ENCODE data around the gene EMC10. TPM values are rescaled to one million over a fixed set of nuclear protein-coding genes. Genes with fewer than 3 reads are reported as not detected.
"Not testable (repeated sequence)": the region's sequence is repeated elsewhere in the genome, so short reads cannot be mapped to it uniquely, and the experiment has no call there.

EMC10 gene
- polyA plus RNA-seq, 1 experiment, result 89.1 TPM

DNA sequence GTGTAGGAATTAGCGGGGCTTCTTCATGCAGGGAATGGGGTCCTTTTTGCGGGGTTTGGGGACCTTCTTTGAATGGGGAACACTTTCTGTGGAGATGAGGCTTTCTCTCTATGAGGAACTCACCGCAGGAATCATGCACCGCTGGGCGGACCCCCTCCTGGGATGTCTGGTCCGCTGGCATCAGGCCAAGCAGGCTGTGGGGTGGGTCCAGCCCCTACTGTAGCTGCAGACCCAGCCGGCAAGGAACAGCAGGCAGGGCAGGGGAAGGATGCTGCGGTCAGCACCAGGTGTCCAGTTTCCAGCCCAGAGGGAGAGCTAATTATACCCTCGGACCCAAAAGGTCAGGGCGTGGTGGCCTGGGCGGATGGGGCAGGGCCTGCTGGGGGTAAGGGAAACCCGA is 41.8 kb upstream of the EMC10 start:
- ChIA-PET CTCF (interaction anchor here (1.1 kb wide), 1 partner anchor 11 kb away, joined by 3 read pairs; no protein-coding TSS in a partner anchor), POLR2A (no interaction called here)
- DNase-seq (ENCODE audit: low read depth), result no peak

GRCh38 chr19:50435221-50435620 is 41.1 kb upstream of the EMC10 start:
- Histone ChIP-seq H3K4me3 (ENCODE audit: low read depth, low read length) (no peak overlapping the region), H3K27me3 (ENCODE audit: control insufficient read depth, insufficient read depth, low read length) (peaks cover 9% of the 10 kb centered on the region), H3K36me3 (ENCODE audit: control insufficient read depth, insufficient read depth, low read length) (no peaks in the 10 kb centered on the region)
- CTCF ChIA-PET, result no interaction called here
- TF ChIP-seq, protein P1, sequence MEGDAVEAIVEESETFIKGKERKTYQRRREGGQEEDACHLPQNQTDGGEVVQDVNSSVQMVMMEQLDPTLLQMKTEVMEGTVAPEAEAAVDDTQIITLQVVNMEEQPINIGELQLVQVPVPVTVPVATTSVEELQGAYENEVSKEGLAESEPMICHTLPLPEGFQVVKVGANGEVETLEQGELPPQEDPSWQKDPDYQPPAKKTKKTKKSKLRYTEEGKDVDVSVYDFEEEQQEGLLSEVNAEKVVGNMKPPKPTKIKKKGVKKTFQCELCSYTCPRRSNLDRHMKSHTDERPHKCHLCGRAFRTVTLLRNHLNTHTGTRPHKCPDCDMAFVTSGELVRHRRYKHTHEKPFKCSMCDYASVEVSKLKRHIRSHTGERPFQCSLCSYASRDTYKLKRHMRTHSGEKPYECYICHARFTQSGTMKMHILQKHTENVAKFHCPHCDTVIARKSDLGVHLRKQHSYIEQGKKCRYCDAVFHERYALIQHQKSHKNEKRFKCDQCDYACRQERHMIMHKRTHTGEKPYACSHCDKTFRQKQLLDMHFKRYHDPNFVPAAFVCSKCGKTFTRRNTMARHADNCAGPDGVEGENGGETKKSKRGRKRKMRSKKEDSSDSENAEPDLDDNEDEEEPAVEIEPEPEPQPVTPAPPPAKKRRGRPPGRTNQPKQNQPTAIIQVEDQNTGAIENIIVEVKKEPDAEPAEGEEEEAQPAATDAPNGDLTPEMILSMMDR (IDR thresholded peaks at IDR 0.05; ENCODE audit: insufficient read depth, low read depth, low read length), result no peak
- POLR2A ChIA-PET, result no interaction called here
- DNase-seq (ENCODE audit: low read depth), result no peak

More for the DNA sequence above, 41.8 kb upstream of the EMC10 start:
- TF ChIP-seq, protein P1 (IDR thresholded peaks at IDR 0.05; ENCODE audit: insufficient read depth, low read depth, low read length), result no peak
- Histone ChIP-seq H3K36me3 (ENCODE audit: control insufficient read depth, insufficient read depth, low read length) (no peaks in the 10 kb centered on the region), H3K4me3 (ENCODE audit: low read depth, low read length) (no peak overlapping the region), H3K27me3 (ENCODE audit: control insufficient read depth, insufficient read depth, low read length) (peaks cover 9% of the 10 kb centered on the region)

- no peak overlapping the region for H3K4me3 ChIP-seq (ENCODE audit: low read depth, low read length)
- TF ChIP-seq, protein P1 (IDR thresholded peaks at IDR 0.05; ENCODE audit: insufficient read depth, low read depth, low read length), result no peak
- no peak for DNase-seq (ENCODE audit: low read depth)
- H3K27me3 ChIP-seq (ENCODE audit: control insufficient read depth, insufficient read depth, low read length), result peaks cover 9% of the 10 kb centered on the region
- POLR2A ChIA-PET, result no interaction called here
- CTCF ChIA-PET, result interaction anchor here (0.6 kb wide), 1 partner anchor 68 kb away, joined by 3 read pairs; no protein-coding TSS in a partner anchor
- H3K36me3 ChIP-seq (ENCODE audit: control insufficient read depth, insufficient read depth, low read length), result no peaks in the 10 kb centered on the region
Observed at GRCh38 chr19:50435627-50436026, 40.7 kb upstream of the EMC10 start.

GRCh38 chr19:50437862-50438449 is 38.4 kb upstream of the EMC10 start:
- ChIA-PET POLR2A (no interaction called here), CTCF (interaction anchor here (0.6 kb wide), 1 partner anchor 75 kb away, joined by 3 read pairs; no protein-coding TSS in a partner anchor)
- no peak for DNase-seq (ENCODE audit: low read depth)
- H3K27me3 ChIP-seq (ENCODE audit: control insufficient read depth, insufficient read depth, low read length), result peaks cover 4% of the 10 kb centered on the region; the same call in 1 of the 2 replicates
- H3K36me3 ChIP-seq (ENCODE audit: control insufficient read depth, insufficient read depth, low read length), result no peaks in the 10 kb centered on the region
- no peak overlapping the region for H3K4me3 ChIP-seq (ENCODE audit: low read depth, low read length)
- TF ChIP-seq, protein P1 (IDR thresholded peaks at IDR 0.05; ENCODE audit: insufficient read depth, low read depth, low read length), result no peak

DNA sequence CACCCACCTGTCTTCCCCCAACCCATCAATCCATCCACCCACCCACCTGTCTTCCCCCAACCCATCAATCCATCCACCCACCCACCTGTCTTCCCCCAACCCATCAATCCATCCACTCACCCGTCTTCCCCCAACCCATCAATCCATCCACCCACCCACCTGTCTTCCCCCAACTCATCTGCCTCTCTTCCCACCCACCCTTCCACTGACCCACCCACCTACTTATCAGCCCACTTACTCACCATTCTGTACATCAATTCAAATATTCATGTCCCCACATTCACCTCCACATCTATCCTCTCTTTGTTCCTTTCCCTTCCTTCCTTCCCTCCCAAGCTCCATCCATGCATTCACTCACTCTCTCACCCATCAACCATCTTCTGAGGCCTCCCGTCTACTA is 37.2 kb upstream of the EMC10 start:
- POLR2A ChIA-PET; H3K4me3 ChIP-seq (ENCODE audit: low read depth, low read length); H3K27me3 ChIP-seq (ENCODE audit: control insufficient read depth, insufficient read depth, low read length); H3K36me3 ChIP-seq (ENCODE audit: control insufficient read depth, insufficient read depth, low read length); DNase-seq (ENCODE audit: low read depth); CTCF ChIA-PET: not testable (repeated sequence)

- TF ChIP-seq, protein P1 (IDR thresholded peaks at IDR 0.05; ENCODE audit: insufficient read depth, low read depth, low read length), result no peak
- Histone ChIP-seq H3K36me3 (ENCODE audit: control insufficient read depth, insufficient read depth, low read length) (no peaks in the 10 kb centered on the region), H3K27me3 (ENCODE audit: control insufficient read depth, insufficient read depth, low read length) (no peaks in the 10 kb centered on the region), H3K4me3 (ENCODE audit: low read depth, low read length) (no peak overlapping the region)
- ChIA-PET POLR2A (no interaction called here), CTCF (no interaction called here)
- no peak for DNase-seq (ENCODE audit: low read depth)
Observed at GRCh38 chr19:50444059-50444458, 32.2 kb upstream of the EMC10 start.

Measured in BJ (cell line).